Stimulated activated naive B cell treated with anti-CD40 and anti-IgM and Interleukin-4, amounts not matched to agents 10 μg/mL and 1 μg/mL and 100 μg/mL, for 72 hours (primary cell): ENCODE measurements around the gene MT1A.

Source experiments
- ATAC-seq, 2 donors: fragments of 150-1000 bp; cut with Tn5 transposase; replicated peaks; 2 replicates each; pipeline ENCODE4 v1.10.0; 2021; ENCODE audit warnings: moderate library complexity in 1 of 2
- DNase-seq: peaks from one replicate; pipeline ENCODE4 v3.0.0; 2021
- H3K27ac Mint-ChIP-seq: one replicate; pipeline ENCODE4 v1.8.0; 2022; ENCODE audit warnings: mild to moderate bottlenecking, mixed read lengths
- H3K27me3 Mint-ChIP-seq, 2 donors: one replicate each; pipeline ENCODE4 v1.8.0; 2022; ENCODE audit warnings: mixed read lengths in 2 of 2
- H3K36me3 Mint-ChIP-seq, 2 donors: one replicate each; pipeline ENCODE4 v1.8.0; 2022; ENCODE audit warnings: mixed read lengths in 2 of 2, mild to moderate bottlenecking in 1 of 2
- H3K4me1 Mint-ChIP-seq, 2 donors: one replicate each; pipeline ENCODE4 v1.8.0; 2022; ENCODE audit warnings: mixed read lengths in 2 of 2, mild to moderate bottlenecking in 1 of 2
- H3K4me3 Mint-ChIP-seq, 2 donors: one replicate each; pipeline ENCODE4 v1.8.0; 2022; ENCODE audit warnings: mild to moderate bottlenecking in 2 of 2, mixed read lengths in 2 of 2, moderate library complexity in 1 of 2
- H3K9me3 Mint-ChIP-seq, 2 donors: one replicate each; pipeline ENCODE4 v1.8.0; 2022; ENCODE audit warnings: mixed read lengths in 2 of 2, mild to moderate bottlenecking in 1 of 2

The MT1A gene

GRCh38 chr16:56607109-56607618, 31.3 kb upstream of the MT1A start:
- ATAC-seq (no peak), DNase-seq (no peak)
- no peaks in the 10 kb centered on the region for H3K36me3 Mint-ChIP-seq
- no peak overlapping the region for H3K27ac Mint-ChIP-seq
- H3K9me3 Mint-ChIP-seq = no peaks in the 10 kb centered on the region
- peaks cover 28 to 48% of the 10 kb centered on the region in 2 donors for H3K4me1 Mint-ChIP-seq
- H3K27me3 Mint-ChIP-seq = peaks cover 0 to under 1% of the 10 kb centered on the region in 2 donors
- no peak overlapping the region for H3K4me3 Mint-ChIP-seq

GRCh38 chr16:56607675-56608042, 30.8 kb upstream of the MT1A start:
- ATAC-seq (no peak), DNase-seq (no peak)
- Mint-ChIP-seq H3K36me3 (no peaks in the 10 kb centered on the region), H3K4me1 (peaks cover 28 to 48% of the 10 kb centered on the region in 2 donors), H3K4me3 (peak overlapping the region; percentile 54 to 90), H3K27me3 (no peaks in the 10 kb centered on the region), H3K27ac (peak overlapping the region; percentile 70), H3K9me3 (no peaks in the 10 kb centered on the region)

GRCh38 chr16:56608043-56608875, 30.2 kb upstream of the MT1A start, which contains the start of gene MT2A:
TSS of gene MT2A (plus strand) at chr16:56608584. CDS start at chr16:56608656, 72 bp downstream.
- peak within 1 kb of the TSS; percentile 85 to 90 for H3K4me3 Mint-ChIP-seq
- ATAC-seq = peak; percentile 93 to 94
- no peaks in the 10 kb centered on the region for H3K9me3 Mint-ChIP-seq
- no peaks in the 10 kb centered on the region for H3K36me3 Mint-ChIP-seq
- H3K27me3 Mint-ChIP-seq = no peaks in the 10 kb centered on the region
- DNase-seq = peak; percentile 82
- peak within 1 kb of the TSS; percentile 70 for H3K27ac Mint-ChIP-seq
- peaks cover 28 to 48% of the 10 kb centered on the region in 2 donors for H3K4me1 Mint-ChIP-seq

GRCh38 chr16:56608876-56609462, 29.5 kb upstream of the MT1A start:
- no peaks in the 10 kb centered on the region for H3K27me3 Mint-ChIP-seq
- ATAC-seq = no peak

GRCh38 chr16:56609463-56609921, 29.0 kb upstream of the MT1A start:
- Mint-ChIP-seq H3K4me3 (peak overlapping the region; percentile 85 to 90), H3K9me3 (no peaks in the 10 kb centered on the region), H3K27ac (peak overlapping the region; percentile 62), H3K36me3 (no peaks in the 10 kb centered on the region), H3K4me1 (peaks cover 28 to 48% of the 10 kb centered on the region in 2 donors), H3K27me3 (no peaks in the 10 kb centered on the region)
- ATAC-seq = peak; percentile 72 to 73
- DNase-seq = peak; percentile 68

More at GRCh38 chr16:56608876-56609462, 29.5 kb upstream of the MT1A start:
- Mint-ChIP-seq H3K27ac (peak overlapping the region; percentile 62), H3K36me3 (no peaks in the 10 kb centered on the region), H3K4me1 (peaks cover 28 to 48% of the 10 kb centered on the region in 2 donors), H3K9me3 (no peaks in the 10 kb centered on the region), H3K4me3 (peak overlapping the region; percentile 85 to 90)
- no peak for DNase-seq

GRCh38 chr16:56610017-56610608, 28.4 kb upstream of the MT1A start:
- no peaks in the 10 kb centered on the region for H3K27me3 Mint-ChIP-seq
- peaks cover 28 to 48% of the 10 kb centered on the region in 2 donors for H3K4me1 Mint-ChIP-seq
- H3K36me3 Mint-ChIP-seq = no peaks in the 10 kb centered on the region

GRCh38 chr16:56610609-56611111, 27.8 kb upstream of the MT1A start:
- ATAC-seq (no peak), DNase-seq (no peak)
- no peaks in the 10 kb centered on the region for H3K36me3 Mint-ChIP-seq
- peaks cover 0 to 2% of the 10 kb centered on the region in 2 donors for H3K27me3 Mint-ChIP-seq
- peak overlapping the region; percentile 23 to 39 for H3K4me3 Mint-ChIP-seq
- no peaks in the 10 kb centered on the region for H3K9me3 Mint-ChIP-seq
- H3K27ac Mint-ChIP-seq = peak overlapping the region; percentile 82
- peaks cover 28 to 48% of the 10 kb centered on the region in 2 donors for H3K4me1 Mint-ChIP-seq

More at GRCh38 chr16:56610017-56610608, 28.4 kb upstream of the MT1A start:
- peak; percentile 22 to 23 for ATAC-seq
- no peak for DNase-seq
- no peaks in the 10 kb centered on the region for H3K9me3 Mint-ChIP-seq
- peak overlapping the region; percentile 82 for H3K27ac Mint-ChIP-seq
- H3K4me3 Mint-ChIP-seq = peak overlapping the region; percentile 85 to 90

- Mint-ChIP-seq H3K27ac (peak overlapping the region; percentile 94), H3K4me3 (peak overlapping the region; percentile 9 to 23), H3K4me1 (peaks cover 28 to 48% of the 10 kb centered on the region in 2 donors)
Observed at GRCh38 chr16:56611281-56611833, 27.1 kb upstream of the MT1A start.

GRCh38 chr16:56613706-56614105, 24.8 kb upstream of the MT1A start:
- Mint-ChIP-seq H3K36me3 (no peaks in the 10 kb centered on the region), H3K9me3 (no peaks in the 10 kb centered on the region), H3K4me3 (no peak overlapping the region), H3K4me1 (peaks cover 28 to 42% of the 10 kb centered on the region in 2 donors), H3K27me3 (peaks cover 21 to 31% of the 10 kb centered on the region in 2 donors), H3K27ac (no peak overlapping the region)
- DNase-seq (no peak), ATAC-seq (no peak)

More at GRCh38 chr16:56611281-56611833, 27.1 kb upstream of the MT1A start:
- Mint-ChIP-seq H3K27me3 (peaks cover 0 to 8% of the 10 kb centered on the region in 2 donors), H3K36me3 (no peaks in the 10 kb centered on the region), H3K9me3 (no peaks in the 10 kb centered on the region)
- ATAC-seq (no peak), DNase-seq (no peak)

GRCh38 chr16:56614549-56614991, 23.9 kb upstream of the MT1A start:
- H3K36me3 Mint-ChIP-seq = no peaks in the 10 kb centered on the region
- DNase-seq (no peak), ATAC-seq (peak in 1 of 2 donors; percentile 24)
- H3K9me3 Mint-ChIP-seq = no peaks in the 10 kb centered on the region
- peaks cover 20 to 33% of the 10 kb centered on the region in 2 donors for H3K4me1 Mint-ChIP-seq
- no peak overlapping the region for H3K4me3 Mint-ChIP-seq
- peaks cover 27 to 40% of the 10 kb centered on the region in 2 donors for H3K27me3 Mint-ChIP-seq
- H3K27ac Mint-ChIP-seq = no peak overlapping the region

- H3K27me3 Mint-ChIP-seq = peaks cover 33 to 45% of the 10 kb centered on the region in 2 donors
- peaks cover 16 to 25% of the 10 kb centered on the region in 2 donors for H3K4me1 Mint-ChIP-seq
- no peaks in the 10 kb centered on the region for H3K9me3 Mint-ChIP-seq
- DNase-seq (no peak), ATAC-seq (no peak)
- H3K36me3 Mint-ChIP-seq = no peaks in the 10 kb centered on the region
- H3K27ac Mint-ChIP-seq = no peak overlapping the region
- no peak overlapping the region for H3K4me3 Mint-ChIP-seq
Observed at GRCh38 chr16:56615353-56615752, 23.1 kb upstream of the MT1A start.

GRCh38 chr16:56616608-56617211, 21.8 kb upstream of the MT1A start:
- H3K4me1 Mint-ChIP-seq = peaks cover 6 to 13% of the 10 kb centered on the region in 2 donors
- no peak overlapping the region for H3K27ac Mint-ChIP-seq
- no peaks in the 10 kb centered on the region for H3K9me3 Mint-ChIP-seq
- ATAC-seq (no peak), DNase-seq (no peak)
- H3K27me3 Mint-ChIP-seq = peaks cover 41 to 55% of the 10 kb centered on the region in 2 donors
- peak overlapping the region; percentile 61 to 72 for H3K4me3 Mint-ChIP-seq
- H3K36me3 Mint-ChIP-seq = no peaks in the 10 kb centered on the region
